HepG2 (cell line): ENCODE results near the gene AGTPBP1.

ENCODE experiments used
- CBX5 ChIP-seq: sonication (generic); formaldehyde crosslinking; IDR thresholded peaks from 2 replicates; pipeline ENCODE4 v1.4.0; 2020; ENCODE audit warnings: missing genetic modification reagents, borderline replicate concordance
- CCDC6 ChIP-seq: sonication (generic); formaldehyde crosslinking; IDR thresholded peaks from 2 replicates; pipeline ENCODE4 v1.8.1; 2022; ENCODE audit warnings: mild to moderate bottlenecking, missing genetic modification reagents, moderate library complexity
- CTCF ChIP-seq: sonication (generic); formaldehyde crosslinking; IDR thresholded peaks from 2 replicates; pipeline ENCODE4 v1.5.0; 2020; ENCODE audit warnings: mild to moderate bottlenecking, missing genetic modification reagents, moderate library complexity
- GLMP ChIP-seq: sonication (generic); formaldehyde crosslinking; IDR thresholded peaks from 2 replicates; pipeline ENCODE4 v1.9.0; 2021; ENCODE audit warnings: missing genetic modification reagents, mild to moderate bottlenecking, borderline replicate concordance
- MAFK ChIP-seq, 2 experiments: IDR thresholded peaks in 1 of 2; conservative IDR thresholded peaks in 1 of 2; 2 replicates each; pipeline ENCODE4 v1.6.1; 2011; ENCODE audit warnings: improper control_type of control experiment in 2 of 2, low read length in 2 of 2
- NR3C1 ChIP-seq: sonication (generic); formaldehyde crosslinking; IDR thresholded peaks from 2 replicates; pipeline ENCODE4 v1.4.0; 2020; ENCODE audit warnings: missing genetic modification reagents
- POLR2AphosphoS5 ChIP-seq: IDR thresholded peaks from 2 replicates; pipeline ENCODE4 v1.6.1; 2012; ENCODE audit warnings: low read depth, low read length
- PREB ChIP-seq: sonication (generic); formaldehyde crosslinking; IDR thresholded peaks from 2 replicates; pipeline ENCODE4 v1.4.0; 2020; ENCODE audit warnings: missing genetic modification reagents
- SATB2 ChIP-seq: sonication (generic); formaldehyde crosslinking; IDR thresholded peaks from 2 replicates; pipeline ENCODE4 v1.5.0; 2020; ENCODE audit warnings: missing genetic modification reagents
- YY1 ChIP-seq: IDR thresholded peaks from 2 replicates; pipeline ENCODE4 v1.6.1; 2011; ENCODE audit warnings: low read length, low read depth, moderate library complexity, mild to moderate bottlenecking; ENCODE audit not compliant: insufficient read depth, insufficient replicate concordance
- ZFP91 ChIP-seq: sonication (generic); formaldehyde crosslinking; IDR thresholded peaks from 2 replicates; pipeline ENCODE4 v1.9.0; 2022; ENCODE audit warnings: missing genetic modification reagents, mild to moderate bottlenecking, borderline replicate concordance

- TF ChIP-seq CBX5 (CRISPR knock-in tag), result no peak
- TF ChIP-seq MAFK (conservative IDR thresholded peaks at IDR 0.05 in 1 of 2, IDR thresholded peaks at IDR 0.05 in 1 of 2; ENCODE audit: low read length in 2 of 2), result no peak
- TF ChIP-seq ZFP91 (CRISPR knock-in tag), result no peak
- no peak for TF ChIP-seq CTCF
- TF ChIP-seq PREB (CRISPR knock-in tag), result no peak
- no peak for TF ChIP-seq CCDC6
- no peak for TF ChIP-seq GLMP
- TF ChIP-seq NR3C1 (CRISPR knock-in tag), result no peak
- no peak for TF ChIP-seq POLR2AphosphoS5
- TF ChIP-seq YY1, result no peak
- no peak for TF ChIP-seq SATB2 (CRISPR knock-in tag)
Observed at GRCh38 chr9:85688361-85688760, 53.4 kb downstream of the AGTPBP1 start.
